Measurements from ENCODE around the gene HDGFL2. TPM values are rescaled to one million over a fixed set of nuclear protein-coding genes. Genes with fewer than 3 reads are reported as not detected.

Gene HDGFL2
- total RNA-seq, 1 experiment from 2014 or later = 108 TPM

GRCh38 chr19:4436231-4436630 is 35.9 kb upstream of the HDGFL2 start:
- Histone ChIP-seq H3K4ac (ENCODE audit: low read depth, low read length) (no peak overlapping the region), H3K14ac (ENCODE audit: insufficient read depth, low read length) (no peak overlapping the region), H2BK15ac (ENCODE audit: low read depth, low read length) (no peak overlapping the region), H3K79me2 (ENCODE audit: insufficient read depth, low read length) (peaks cover 3% of the 10 kb centered on the region; the same call in 1 of the 2 replicates), H3K4me2 (ENCODE audit: insufficient read depth, insufficient read length, low read length) (no peak overlapping the region), H4K20me1 (ENCODE audit: control insufficient read depth, insufficient read depth, insufficient read length) (peaks cover 2% of the 10 kb centered on the region), H3K27me3 (ENCODE audit: insufficient read depth, low read length) (no peaks in the 10 kb centered on the region), H3K27ac (ENCODE audit: insufficient read length, low read depth, low read length) (no peak overlapping the region), H2AK5ac (ENCODE audit: insufficient read length, low read length) (no peak overlapping the region), H2BK120ac (ENCODE audit: low read depth, low read length, poor library complexity, severe bottlenecking) (no peak overlapping the region), H3K23me2 (ENCODE audit: insufficient read length, low read depth, low read length, poor library complexity, severe bottlenecking) (no peaks in the 10 kb centered on the region), H3K4me1 (ENCODE audit: insufficient read depth, low read length) (no peaks in the 10 kb centered on the region), H2BK20ac (ENCODE audit: low read depth, low read length, poor library complexity, severe bottlenecking) (no peak overlapping the region), H4K5ac (ENCODE audit: insufficient read length, low read depth, low read length) (no peak overlapping the region), H4K8ac (replicated peaks; ENCODE audit: insufficient read length, low read depth, low read length) (no peak overlapping the region), H2BK5ac (ENCODE audit: insufficient read length, low read length) (no peak overlapping the region), H3K9ac (ENCODE audit: extremely low read depth, insufficient read length, low read length) (no peak overlapping the region), H2AFZ (ENCODE audit: low read length) (no peak overlapping the region), H3K56ac (ENCODE audit: insufficient read length, low read depth, low read length) (no peak overlapping the region), H2BK12ac (ENCODE audit: insufficient read length, low read depth, low read length) (no peak overlapping the region), H3K9me3 (ENCODE audit: control insufficient read depth, low read depth, low read length) (no peaks in the 10 kb centered on the region), H3K23ac (ENCODE audit: insufficient read length, low read depth, low read length) (no peak overlapping the region), H3K18ac (ENCODE audit: insufficient read length, low read depth, low read length) (no peak overlapping the region), H4K91ac (ENCODE audit: insufficient read length, low read depth, low read length) (no peak overlapping the region), H3K79me1 (ENCODE audit: insufficient read depth, low read depth, low read length, poor library complexity, severe bottlenecking) (peaks cover 7% of the 10 kb centered on the region), H3T11ph (ENCODE audit: low read length) (no peak overlapping the region)
- TF ChIP-seq, protein P1, sequence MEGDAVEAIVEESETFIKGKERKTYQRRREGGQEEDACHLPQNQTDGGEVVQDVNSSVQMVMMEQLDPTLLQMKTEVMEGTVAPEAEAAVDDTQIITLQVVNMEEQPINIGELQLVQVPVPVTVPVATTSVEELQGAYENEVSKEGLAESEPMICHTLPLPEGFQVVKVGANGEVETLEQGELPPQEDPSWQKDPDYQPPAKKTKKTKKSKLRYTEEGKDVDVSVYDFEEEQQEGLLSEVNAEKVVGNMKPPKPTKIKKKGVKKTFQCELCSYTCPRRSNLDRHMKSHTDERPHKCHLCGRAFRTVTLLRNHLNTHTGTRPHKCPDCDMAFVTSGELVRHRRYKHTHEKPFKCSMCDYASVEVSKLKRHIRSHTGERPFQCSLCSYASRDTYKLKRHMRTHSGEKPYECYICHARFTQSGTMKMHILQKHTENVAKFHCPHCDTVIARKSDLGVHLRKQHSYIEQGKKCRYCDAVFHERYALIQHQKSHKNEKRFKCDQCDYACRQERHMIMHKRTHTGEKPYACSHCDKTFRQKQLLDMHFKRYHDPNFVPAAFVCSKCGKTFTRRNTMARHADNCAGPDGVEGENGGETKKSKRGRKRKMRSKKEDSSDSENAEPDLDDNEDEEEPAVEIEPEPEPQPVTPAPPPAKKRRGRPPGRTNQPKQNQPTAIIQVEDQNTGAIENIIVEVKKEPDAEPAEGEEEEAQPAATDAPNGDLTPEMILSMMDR (conservative IDR thresholded peaks at IDR 0.05) = no peak
- no peak for DNase-seq
- peaks cover 67 to 97% (median 91%) of the 10 kb centered on the region in 3 experiments for H3K36me3 Mint-ChIP-seq (ENCODE audit: insufficient read depth in 1 of 3, low read depth in 3 of 3)
- whole genome bisulfite sequencing (ENCODE audit: extremely low coverage, insufficient read length, low lambda C conversion rate) = no CpG with 5 or more reads among the region's 7 CpGs
- no peaks in the 10 kb centered on the region for H3K27me3 Mint-ChIP-seq (ENCODE audit: low read depth)
- peaks cover 0 to 4% of the 10 kb centered on the region in 2 experiments; a peak in 2 of 4 replicates for H3K4me1 Mint-ChIP-seq
- no peak overlapping the region for H3K27ac Mint-ChIP-seq
- H3K9me3 Mint-ChIP-seq = no peaks in the 10 kb centered on the region
- no peak overlapping the region for H3K4me3 Mint-ChIP-seq

Data from H9 (cell line).